NB4 (cell line): Measurements from ENCODE around the gene MIEF2.

Source experiments
- MAX ChIP-seq: IDR thresholded peaks from 2 replicates; pipeline ENCODE4 v1.6.1; 2011; ENCODE audit warnings: low read depth, low read length
- POLR2A ChIP-seq: IDR thresholded peaks from 2 replicates; pipeline ENCODE4 v1.6.1; 2011; ENCODE audit warnings: mild to moderate bottlenecking; ENCODE audit not compliant: insufficient read length; ENCODE audit errors: extremely low read depth
- TF ChIP-seq, protein P1 (sequence below): IDR thresholded peaks from one replicate; pipeline ENCODE4 v1.5.1; 2012; ENCODE audit warnings: low read depth, low read length

DNA sequence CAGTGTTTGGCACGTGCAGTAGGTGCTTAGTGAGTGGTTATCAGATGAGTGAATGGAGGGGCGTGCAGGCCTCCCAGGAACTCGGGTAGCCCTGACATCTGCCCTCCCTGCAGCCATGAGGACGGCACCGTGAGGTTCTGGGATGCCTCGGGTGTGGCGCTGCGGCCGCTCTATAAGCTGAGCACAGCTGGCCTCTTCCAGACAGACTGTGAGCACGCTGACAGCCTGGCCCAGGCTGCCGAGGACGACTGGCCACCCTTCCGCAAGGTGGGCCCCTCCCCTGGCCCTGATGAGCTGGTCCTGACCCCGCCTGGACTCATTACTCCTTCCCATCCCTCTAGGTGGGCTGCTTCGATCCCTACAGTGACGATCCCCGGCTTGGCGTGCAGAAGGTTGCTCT, 24.0 kb upstream of the MIEF2 start:
- TF ChIP-seq MAX (no peak), POLR2A (no peak)
- TF ChIP-seq, protein P1, sequence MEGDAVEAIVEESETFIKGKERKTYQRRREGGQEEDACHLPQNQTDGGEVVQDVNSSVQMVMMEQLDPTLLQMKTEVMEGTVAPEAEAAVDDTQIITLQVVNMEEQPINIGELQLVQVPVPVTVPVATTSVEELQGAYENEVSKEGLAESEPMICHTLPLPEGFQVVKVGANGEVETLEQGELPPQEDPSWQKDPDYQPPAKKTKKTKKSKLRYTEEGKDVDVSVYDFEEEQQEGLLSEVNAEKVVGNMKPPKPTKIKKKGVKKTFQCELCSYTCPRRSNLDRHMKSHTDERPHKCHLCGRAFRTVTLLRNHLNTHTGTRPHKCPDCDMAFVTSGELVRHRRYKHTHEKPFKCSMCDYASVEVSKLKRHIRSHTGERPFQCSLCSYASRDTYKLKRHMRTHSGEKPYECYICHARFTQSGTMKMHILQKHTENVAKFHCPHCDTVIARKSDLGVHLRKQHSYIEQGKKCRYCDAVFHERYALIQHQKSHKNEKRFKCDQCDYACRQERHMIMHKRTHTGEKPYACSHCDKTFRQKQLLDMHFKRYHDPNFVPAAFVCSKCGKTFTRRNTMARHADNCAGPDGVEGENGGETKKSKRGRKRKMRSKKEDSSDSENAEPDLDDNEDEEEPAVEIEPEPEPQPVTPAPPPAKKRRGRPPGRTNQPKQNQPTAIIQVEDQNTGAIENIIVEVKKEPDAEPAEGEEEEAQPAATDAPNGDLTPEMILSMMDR = no peak
